HG03378 (cell line): ENCODE measurements around the gene C1orf87.
"Not testable (repeated sequence)": the region's sequence is repeated elsewhere in the genome, so short reads cannot be mapped to it uniquely, and the experiment has no call there.

Experiments
- ATAC-seq: cut with Tn5 transposase; IDR thresholded peaks from one replicate; pipeline ENCODE4 v1.9.1; 2021; ENCODE audit warnings: mild to moderate bottlenecking, moderate library complexity; ENCODE audit not compliant: unreplicated experiment

Gene C1orf87

DNA sequence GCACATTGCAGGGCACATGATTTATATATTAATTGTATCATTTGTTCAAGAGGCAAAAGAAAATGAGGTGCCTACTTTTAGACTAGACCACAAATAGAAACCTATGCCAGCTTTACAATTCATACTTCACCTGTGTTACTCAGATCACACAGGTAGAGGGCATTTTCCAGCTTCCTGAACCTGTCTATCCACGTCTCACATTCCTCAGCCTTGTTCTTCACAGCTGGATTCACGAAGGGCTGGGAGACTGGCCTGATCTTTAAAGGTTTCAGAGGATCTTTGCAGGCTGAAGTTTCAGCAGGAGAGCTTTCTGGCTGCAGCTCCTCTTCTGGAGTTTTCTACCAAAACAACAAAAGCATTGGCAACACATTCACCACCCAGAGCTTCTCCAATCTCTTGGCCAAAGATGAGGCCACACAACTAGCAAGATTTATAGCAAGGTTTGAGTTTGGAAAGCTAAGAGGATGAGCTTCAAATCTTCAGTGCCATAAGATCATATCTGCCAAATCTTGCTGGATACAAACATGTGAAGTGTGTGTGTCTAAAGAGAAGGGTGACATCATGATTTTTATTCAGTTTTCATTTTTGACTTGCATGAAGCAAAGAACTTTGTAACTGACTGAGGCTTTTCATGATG, 76.0 kb downstream of the C1orf87 start:
- ATAC-seq: no peak

DNA sequence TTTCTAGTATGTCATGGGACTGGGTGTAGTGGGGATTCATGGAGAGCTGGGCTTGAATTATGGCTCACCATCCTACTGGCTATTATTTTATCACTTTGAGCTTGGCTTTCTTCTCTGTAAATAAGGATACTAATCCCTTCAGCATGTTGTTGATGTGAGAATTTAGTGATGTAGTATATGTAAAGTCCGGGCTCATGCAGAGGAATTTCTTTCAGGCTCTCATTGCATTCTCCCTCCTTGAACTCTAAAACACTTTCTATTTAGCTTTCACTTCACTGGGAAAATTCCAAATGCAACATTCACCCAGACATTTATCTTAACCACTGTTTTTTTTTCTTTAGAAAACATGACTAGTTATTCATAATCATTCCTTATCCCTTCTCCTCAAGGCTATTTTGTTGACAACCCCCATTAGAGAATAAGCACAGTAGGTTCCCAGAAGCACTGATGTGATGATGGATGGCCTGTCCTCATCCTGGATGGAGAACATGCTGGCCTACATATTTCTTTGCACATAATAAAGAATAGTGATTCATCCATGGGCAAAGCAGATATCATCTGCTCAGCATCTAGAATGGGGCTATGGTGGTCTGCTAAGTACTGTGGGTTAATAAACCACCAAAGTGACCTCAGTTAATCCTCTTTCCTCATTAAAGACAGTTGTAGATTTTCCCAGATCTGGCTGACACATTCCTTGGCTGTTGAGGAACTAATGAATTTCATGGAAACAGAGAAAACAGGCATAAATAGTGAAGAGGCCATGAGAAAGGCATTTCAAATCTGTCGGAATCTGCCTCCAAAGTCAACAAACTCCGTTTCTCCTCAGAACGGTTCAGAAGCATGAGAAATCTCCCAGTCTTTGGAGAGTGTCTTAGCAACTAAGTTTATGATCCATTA, 79.0 kb downstream of the C1orf87 start:
- ATAC-seq: no peak

DNA sequence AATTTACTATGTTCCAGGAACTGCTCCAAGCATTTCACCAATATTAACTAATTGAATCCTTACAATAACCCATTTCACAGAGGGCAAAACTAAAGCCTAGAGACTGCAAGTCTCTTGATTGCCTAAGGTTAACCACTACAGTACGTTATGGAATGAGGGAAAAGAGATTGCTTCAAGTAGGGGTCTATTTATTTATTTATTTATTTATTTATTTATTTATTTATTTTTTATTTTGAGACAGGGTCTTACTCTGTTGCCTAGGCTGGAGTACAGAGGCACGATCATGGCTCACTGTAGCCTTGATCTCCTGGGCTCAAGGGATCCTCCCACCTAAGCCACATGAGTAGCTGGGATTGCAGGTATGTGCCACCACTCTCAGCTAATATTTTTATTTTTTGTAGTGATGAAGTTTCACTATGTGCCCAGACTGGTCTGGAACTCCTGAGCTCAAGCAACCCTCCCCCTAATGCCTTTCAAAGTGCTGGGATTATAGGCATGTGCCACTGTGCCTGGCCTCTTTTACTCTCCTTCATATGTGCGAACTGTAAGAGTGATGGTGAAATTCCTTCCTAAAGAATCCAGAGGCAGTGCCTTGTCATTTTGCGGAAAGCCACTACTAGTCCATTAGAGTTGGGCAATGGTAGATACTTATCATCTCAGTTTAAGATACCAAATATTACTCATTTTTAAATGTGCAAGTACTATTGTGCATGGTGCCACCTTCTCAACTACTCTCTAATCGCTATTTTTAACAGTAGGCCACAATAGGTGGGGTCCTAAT, 81.3 kb downstream of the C1orf87 start:
- no peak for ATAC-seq

DNA sequence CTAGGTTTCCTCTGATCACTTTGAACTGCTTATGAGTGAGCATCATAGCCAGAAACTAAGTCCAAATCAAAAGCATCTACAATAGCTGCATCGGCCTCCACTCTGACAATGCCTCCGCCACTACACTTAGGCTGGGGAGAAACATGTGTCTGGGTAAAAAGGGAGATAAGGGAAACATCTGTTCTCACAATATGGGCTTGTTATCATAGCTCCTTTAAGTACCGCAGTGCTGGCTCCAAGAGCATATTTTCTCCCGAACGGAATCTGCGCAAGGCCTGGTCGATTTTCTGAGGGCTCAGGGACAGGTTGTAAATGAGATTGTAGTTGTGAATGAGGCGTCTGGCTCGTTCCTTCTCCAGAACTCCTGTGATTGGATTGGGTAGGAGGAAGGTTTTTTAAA, 83.1 kb downstream of the C1orf87 start:
- ATAC-seq: no peak

DNA sequence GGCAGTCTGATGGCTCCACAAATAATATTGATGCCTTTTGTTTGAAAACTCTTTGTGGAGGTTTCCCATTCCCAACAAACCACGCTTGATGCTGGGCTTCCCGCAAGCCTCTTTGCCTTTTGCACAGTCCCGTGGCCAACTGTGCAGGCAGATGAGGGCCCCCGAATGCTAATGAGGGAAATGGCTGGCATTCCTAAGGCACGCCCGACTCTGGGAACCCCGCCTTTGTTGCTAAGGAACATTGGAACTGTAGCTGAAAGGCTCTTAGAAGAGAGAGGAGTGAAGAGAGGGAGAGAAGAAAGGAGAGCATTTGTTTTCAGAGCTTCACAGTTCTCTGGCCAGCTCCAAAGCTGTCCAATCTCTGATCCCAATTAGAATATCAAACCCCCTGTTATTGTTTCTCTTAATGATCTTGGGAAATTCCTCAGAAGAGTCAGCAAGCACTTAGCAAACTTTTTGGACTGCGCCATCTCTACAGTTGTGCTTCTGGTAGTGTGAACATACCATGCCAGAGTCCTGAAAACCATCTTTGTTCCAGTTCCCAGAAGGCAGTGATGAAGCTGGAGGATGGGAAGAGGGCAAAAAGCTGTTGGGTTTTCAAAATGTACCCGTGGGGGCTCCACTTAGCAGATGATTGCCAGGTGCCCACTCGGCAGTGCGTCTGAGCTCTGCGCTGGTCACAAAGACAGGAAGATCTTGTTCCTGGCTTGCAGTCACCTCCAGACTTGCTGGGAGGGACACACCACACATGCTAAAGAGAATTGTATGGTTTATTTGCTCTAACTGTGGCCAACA, 86.9 kb downstream of the C1orf87 start:
- no peak for ATAC-seq

DNA sequence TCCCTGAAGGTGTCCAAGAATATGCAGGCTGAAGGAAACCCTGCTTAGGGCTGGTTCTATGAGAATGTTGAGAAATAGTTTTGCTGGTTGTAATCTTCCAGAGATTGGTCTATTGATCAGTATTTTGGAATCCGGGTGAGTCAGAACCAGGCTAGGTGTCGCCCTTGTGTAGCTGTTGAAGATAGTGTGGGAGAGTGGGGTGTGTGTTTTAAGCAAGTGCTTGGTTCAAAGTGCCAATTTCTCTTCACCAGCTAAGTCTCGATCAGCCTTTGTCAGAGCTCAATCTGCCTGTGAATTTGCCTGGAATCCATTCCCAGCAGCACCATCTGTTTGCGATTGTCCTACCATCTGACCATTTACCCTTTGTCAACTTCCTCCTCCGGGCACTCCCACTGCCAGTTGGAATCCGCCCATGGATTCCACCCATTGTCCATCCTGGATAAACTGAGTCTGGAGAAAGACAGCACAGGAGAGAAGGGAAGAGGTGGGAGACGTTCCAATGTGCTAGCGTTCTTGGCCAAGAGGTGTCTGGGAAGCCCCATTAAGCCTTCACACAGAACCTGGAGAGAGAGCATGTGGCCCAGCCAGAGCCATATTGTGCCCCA, 87.6 kb downstream of the C1orf87 start:
- ATAC-seq: no peak

DNA sequence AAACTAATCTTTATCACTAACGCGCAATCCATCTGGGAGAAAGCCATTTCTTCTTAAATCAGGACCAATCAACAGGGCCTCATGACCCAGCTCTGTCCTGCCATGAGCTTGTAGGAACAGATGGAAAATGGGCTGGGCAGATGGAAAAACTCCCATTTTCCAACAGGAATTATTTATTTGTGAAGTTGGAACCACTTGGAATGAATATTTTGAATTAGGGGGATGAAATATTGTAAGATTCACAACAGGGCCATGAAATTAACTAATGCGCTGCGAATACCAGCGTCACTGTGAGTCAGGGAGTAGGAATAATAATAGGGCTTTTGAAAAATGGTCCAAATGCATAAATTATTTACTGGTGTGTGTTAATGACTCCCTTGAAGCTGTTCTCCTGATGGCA, 93.9 kb downstream of the C1orf87 start:
- ATAC-seq: no peak

DNA sequence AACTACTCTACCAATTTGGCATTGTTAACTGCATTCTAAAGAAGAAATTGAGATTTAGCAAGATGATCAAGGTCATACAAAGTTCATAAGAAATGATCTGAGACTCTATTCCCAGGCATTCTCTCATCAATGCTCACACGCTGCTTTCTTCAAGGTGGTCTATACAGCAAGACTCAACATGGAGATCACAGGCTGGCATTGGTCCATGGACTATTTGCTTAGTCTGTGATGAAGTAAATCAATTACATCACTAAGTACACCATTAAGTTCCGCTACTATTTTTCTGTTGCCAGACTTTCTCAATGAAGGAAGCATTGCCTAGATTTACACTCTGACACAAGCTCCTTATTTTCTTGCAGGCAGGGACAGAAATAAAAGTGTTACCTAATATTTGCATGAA, 95.1 kb downstream of the C1orf87 start:
- no peak for ATAC-seq

DNA sequence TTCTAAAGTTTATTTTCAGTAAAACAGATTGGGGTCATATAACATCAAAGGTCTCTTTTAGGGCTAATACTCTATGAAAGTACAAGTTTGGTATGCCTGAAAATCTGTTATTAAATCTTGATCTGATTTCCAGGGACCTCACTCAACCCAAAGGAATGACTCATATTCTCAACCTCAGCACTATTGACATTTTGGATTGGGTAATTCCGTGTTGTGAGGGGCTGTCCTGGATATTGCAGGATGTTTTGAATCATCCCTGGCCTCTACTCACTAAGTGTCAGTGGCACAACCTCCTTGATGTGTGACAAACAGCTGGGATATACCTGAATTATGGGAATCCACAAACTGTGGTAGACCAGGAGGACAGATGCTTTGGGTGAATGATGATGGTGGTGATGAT, 95.5 kb downstream of the C1orf87 start:
- ATAC-seq: no peak

DNA sequence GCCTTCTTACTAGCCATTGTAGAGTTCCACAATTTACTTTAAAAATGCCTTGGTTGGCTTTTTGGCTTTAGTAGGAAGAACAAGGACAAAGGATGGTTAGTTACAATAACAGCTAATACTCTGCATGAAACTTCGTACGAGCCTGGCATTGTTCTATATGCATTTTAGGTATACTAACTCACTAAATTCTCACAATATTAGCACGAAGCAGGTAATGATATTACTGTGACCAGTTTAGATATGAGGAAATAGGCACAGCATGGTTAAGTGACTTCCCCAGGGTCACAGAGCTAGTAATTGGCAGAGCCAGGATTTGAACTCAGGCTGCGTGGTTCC, 96.5 kb downstream of the C1orf87 start:
- ATAC-seq: no peak

DNA sequence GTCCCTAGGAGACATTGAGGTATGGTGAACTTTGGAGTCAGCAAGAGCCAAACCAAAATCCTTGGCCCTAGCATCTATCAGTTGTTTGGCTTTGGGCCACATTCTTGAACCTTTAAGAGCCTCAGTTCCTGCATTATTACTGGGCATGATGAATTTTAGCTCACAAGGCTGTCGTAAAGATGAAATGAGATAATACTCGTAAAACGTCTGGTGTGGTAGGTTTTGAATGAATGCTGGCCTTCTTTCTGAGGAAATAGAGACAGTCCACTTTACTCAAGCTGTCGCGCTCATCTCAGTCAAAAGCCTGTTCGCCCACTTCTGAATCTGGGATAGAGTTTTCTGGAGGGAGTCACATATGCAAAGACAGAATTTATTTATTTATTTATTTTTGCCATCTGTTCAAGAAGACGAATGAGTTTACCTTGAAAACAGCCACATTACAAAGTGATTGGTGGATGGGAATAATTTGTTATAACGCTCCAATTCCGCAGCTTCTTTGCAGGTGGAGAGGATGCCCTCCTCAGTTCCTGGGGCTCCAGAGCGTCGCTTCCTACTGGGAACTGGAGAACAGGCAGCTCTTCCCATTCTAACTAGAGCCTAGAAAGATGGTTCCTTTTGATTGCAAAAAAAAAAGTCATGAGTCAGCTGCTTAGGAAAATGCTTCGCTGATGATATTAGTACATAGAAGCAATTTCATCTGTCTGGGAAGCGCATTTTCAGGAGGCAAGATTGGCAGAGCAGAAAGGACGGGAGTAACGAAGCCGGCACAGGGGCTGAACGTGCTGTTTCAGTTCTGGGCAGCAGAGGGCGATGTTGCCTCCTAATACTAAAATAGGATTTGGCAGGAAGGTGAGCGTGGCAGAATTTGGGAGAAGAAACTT, 97.1 kb downstream of the C1orf87 start:
- ATAC-seq: no peak

DNA sequence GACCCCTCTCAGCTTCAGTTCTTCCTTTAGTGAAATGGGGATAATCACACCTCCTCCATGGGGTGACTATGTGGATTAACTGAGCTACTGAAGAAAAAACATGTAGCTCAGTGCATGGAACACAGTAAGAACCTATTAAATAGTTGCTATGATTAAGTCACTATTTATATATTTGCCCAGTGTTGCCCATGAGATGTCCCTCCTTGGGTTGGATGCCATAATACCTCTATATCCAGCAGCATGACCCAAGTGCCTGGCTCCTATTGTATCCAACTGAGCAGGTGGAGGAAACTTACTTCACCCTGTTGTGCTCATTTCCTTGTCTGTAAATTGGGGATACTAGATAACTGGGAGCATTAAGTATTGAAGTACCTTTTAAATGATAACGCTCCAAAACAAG, 99.9 kb downstream of the C1orf87 start:
- no peak for ATAC-seq

DNA sequence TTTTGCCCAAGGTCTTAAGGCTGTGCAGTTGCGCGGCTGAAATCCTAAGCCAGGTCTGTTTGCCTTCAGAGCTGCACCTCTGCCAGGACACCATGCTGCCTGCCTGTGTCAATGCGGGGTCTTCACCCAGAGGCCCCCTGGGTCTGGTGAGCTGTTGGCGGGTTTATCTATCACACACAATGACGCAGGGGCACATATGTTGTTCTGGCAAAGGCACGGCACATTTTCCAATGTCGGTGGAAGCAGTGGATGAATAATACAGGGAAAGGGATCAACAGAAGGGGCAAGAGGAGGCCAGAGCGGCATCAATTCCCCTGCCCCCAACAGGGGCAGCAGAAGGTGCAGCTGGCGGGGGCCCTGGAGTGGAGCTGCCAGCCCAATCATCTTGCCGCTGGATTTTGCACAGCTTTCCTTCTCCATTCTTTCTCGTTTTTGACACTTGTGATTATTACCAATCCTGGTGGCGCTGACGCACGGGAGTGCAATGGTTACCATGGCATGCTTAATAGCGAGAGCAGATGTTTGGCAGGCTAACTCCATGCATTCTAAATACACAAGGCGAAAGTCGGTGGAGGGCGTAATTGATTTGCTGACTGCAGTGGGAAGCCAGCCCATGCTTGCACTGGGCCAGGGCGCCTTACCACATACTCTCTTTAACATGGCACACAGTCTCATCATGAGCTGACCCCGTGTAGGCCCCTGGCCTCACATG, 101.2 kb downstream of the C1orf87 start:
- no peak for ATAC-seq

DNA sequence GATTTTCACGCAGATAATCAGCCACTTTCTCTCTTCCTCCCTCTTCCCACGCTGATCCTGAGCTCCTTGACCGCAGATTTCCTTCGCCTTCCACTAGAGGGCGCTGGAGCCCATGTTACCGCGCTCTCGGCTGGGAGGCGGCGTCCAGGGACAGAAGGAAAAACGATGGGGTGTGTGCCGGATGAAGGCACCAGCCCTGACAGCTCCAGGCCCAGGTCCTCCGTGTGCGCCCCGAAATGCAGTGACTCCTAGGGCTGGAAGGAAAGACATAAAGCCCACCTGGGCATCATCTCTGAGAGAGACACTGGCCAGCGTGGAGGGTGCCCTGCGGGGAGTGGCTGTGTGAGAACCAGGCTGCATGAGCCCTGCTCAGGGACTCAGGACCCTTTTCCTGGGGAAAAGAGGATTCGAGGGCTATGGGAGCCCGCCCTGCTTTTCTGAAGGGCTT, 102.1 kb downstream of the C1orf87 start:
- ATAC-seq: no peak

DNA sequence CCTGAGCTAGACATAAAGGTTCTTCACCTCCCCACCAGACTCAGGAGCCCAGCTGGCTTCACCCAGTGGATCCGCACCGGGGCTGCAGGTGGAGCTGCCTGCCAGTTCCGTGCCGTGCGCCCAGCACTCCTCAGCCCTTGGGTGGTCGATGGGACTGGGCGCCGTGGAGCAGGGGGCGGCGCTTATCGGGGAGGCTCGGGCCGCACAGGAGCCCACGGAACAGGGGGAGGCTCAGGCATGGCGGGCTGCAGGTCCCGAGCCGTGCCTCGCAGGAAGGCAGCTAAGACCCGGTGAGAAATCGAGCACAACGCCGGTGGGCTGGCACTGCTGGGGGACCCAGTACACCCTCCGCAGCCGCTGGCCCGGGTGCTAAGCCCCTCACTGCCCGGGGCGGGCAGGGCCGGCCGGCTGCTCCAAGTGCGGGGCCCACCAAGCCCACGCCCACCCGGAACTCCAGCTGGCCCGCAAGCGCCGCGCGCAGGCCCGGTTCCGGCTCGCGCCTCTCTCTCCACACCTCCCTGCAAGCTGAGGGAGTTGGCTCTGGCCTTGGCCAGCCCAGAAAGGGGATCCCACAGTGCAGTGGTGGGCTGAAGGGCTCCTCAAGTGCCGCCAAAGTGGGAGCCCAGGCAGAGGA, 103.9 kb downstream of the C1orf87 start:
- not testable (repeated sequence) for ATAC-seq

DNA sequence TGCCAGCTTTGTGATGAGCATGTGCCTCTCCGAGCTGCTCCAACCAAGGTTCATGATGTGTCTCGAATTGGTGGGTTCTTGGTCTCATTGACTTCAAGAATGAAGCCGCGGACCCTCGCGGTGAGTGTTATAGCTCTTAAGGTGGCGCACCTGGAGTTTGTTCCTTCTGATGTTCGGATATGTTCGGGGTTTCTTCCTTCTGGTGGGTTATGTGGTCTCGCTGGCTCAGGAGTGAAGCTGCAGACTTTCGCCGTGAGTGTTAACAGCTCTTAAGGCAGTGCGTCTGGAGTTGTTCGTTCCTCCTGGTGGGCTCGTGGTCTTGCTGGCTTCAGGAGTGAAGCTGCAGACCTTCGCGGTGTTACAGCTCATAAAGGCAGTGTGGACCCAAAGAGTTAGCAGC, 104.8 kb downstream of the C1orf87 start:
- ATAC-seq: not testable (repeated sequence)

DNA sequence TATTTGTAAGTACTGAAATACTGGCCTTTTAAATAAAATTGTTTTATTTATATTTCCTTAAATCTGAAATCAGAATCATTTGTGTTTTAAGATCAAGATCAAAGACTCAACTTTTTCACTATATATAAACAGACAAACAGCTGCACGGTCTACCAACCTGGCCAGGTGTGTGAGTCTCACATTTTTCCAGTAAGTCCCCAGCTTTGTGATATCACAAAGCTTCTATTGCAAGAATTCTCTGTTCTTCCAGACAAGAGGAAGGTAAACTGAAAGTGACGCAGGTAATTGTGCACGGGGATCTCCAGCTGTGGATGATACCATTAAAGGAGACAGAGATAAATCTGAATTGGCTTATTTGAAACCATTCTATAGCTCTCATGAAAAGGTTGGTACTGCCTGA, 105.8 kb downstream of the C1orf87 start:
- no peak for ATAC-seq

DNA sequence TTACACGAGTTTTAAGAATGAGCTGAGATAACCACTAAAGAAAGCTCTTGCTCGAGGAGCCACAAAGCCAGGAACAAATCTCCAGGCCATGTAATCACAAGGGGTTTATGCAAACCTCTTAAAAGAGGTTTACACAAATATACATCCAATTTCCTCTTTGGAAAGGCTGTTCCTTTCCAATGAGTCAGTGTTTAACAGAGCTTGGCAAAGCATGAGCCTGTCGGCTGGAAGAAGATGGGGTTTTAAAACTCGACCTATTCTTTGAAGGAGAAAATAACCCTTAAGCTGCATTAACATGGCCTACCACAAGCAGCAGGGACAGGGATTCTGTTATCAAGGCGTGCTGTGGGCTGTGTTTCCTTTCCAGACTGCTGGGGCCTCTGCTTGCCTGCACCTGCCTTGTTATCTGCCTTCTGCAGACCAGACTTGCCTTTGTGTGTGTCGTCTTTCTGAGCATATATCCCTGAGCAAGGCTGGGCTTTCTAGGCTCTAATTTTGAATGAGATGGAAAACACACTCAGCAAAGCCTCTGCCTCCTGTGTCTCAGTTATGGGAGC, 106.4 kb downstream of the C1orf87 start:
- no peak for ATAC-seq
